Amniotic stem cell (primary cell): ENCODE results near the gene TAS2R41.
"Not testable (repeated sequence)": the region's sequence is repeated elsewhere in the genome, so short reads cannot be mapped to it uniquely, and the experiment has no call there.

ENCODE experiments used
- DNase-seq: peaks from one replicate; lab custom pipeline; 2025; lab: John Stamatoyannopoulos, UW

Gene TAS2R41

GRCh38 chr7:143518941-143519340, 41.3 kb downstream of the TAS2R41 start:
- no peak for DNase-seq

- DNase-seq, result no peak
Measured at GRCh38 chr7:143519411-143520131, 41.9 kb downstream of the TAS2R41 start.

GRCh38 chr7:143522309-143522916, 44.7 kb downstream of the TAS2R41 start:
- not testable (repeated sequence) for DNase-seq
